Mesodermal cell (in vitro differentiated cells): ENCODE data around the gene MEIS1. TPM values are rescaled to one million over a fixed set of nuclear protein-coding genes. Genes with fewer than 3 reads are reported as not detected.
"Not testable (repeated sequence)": the region's sequence is repeated elsewhere in the genome, so short reads cannot be mapped to it uniquely, and the experiment has no call there.

ENCODE experiments used
- H3K27ac ChIP-seq: 2 replicates; pipeline ENCODE4 v1.7.0; 2013; ENCODE audit warnings: mild to moderate bottlenecking, low read depth, low read length, moderate library complexity; ENCODE audit not compliant: severe bottlenecking
- H3K36me3 ChIP-seq: 2 replicates; pipeline ENCODE4 v1.7.1; 2013; ENCODE audit warnings: mild to moderate bottlenecking, low read length, moderate library complexity; ENCODE audit not compliant: control insufficient read depth, insufficient read depth
- H3K4me1 ChIP-seq: one replicate; pipeline ENCODE4 v1.7.1; 2013; ENCODE audit warnings: mild to moderate bottlenecking, low read length; ENCODE audit not compliant: insufficient read depth, control insufficient read depth, poor library complexity, severe bottlenecking
- H3K4me3 ChIP-seq: 2 replicates; pipeline ENCODE4 v1.7.0; 2013; ENCODE audit warnings: low read length, control low read depth, mild to moderate bottlenecking; ENCODE audit not compliant: insufficient read depth, poor library complexity, severe bottlenecking; ENCODE audit errors: extremely low read depth
- H3K9me3 ChIP-seq: 2 replicates; pipeline ENCODE4 v1.7.1; 2013; ENCODE audit warnings: mild to moderate bottlenecking, low read length, moderate library complexity; ENCODE audit not compliant: control insufficient read depth
- WGBS, 2 experiments: methylation state at CpG; one replicate each; pipeline ENCODE4 v1.1.5; 2013; ENCODE audit warnings: missing lambda C conversion rate in 2 of 2; ENCODE audit not compliant: insufficient coverage in 2 of 2; 5-methylcytosine and 5-hydroxymethylcytosine counted together
- polyA plus RNA-seq, 2 experiments: library from polyadenylated mRNA; stranded (reverse); fragments of 50-300 nt; gene quantifications; one replicate each; pipeline ENCODE4 v1.2.3, GENCODE V29; 2013

MEIS1 gene
- 51.6 TPM for polyA plus RNA-seq (2013, experiment 1 of 2)
- polyA plus RNA-seq (2013, experiment 2 of 2) = 43.1 TPM

DNA sequence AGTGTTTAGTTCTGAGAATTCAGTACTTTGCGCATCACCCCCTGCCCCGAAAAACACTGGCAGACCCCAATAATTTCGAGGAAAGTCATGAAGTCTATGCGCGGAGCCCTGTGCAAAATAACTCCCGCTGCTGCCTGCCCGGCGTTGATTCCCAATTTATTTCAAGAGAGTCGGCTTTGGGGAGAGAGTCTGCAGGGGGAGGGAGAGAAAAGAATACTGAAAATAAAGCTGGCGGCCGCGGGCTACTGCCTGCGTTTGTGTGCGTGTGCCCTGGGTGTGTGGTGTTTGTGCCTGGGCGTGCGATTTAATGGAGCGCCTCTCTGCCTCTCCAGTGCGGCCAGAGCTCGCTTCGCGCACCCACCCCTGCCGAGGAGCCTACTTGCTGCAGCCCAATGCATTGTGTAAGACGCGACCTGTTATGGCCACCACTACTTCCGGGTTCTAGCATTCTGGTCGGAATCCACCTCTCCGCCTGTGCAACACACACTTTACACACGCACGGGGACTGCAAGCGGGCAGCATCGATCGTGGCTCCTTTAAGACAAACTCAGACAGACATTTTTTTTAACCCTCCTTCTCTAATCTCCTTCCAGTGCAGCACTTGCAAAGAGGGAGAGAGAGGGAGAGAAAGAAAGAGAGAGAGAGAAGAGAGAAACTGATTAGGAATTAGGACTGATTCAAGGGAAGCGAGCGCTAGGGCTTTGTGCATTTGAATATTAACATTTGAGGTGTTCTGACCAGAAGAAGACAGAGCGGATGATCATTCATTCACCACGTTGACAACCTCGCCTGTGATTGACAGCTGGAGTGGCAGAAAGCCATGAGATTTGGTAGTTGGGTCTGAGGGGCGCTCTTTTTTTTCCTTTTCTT lies at the start of gene MEIS1:
Gene MEIS1 (plus strand): TSS at position 447 of the 870 bp plus-strand sequence. CDS start 732 bp downstream, outside the sequence.
- WGBS, 2 experiments = 0% methylated on average over 28 to 31 of the region's 38 CpGs
- H3K9me3 ChIP-seq = no peaks in the 10 kb centered on the region
- H3K4me3 ChIP-seq = peak within 1 kb of the TSS; percentile 48
- H3K36me3 ChIP-seq = peaks cover 4% of the 10 kb centered on the region
- peaks cover 18% of the 10 kb centered on the region for H3K4me1 ChIP-seq
- H3K27ac ChIP-seq = peak within 1 kb of the TSS; percentile 96

DNA sequence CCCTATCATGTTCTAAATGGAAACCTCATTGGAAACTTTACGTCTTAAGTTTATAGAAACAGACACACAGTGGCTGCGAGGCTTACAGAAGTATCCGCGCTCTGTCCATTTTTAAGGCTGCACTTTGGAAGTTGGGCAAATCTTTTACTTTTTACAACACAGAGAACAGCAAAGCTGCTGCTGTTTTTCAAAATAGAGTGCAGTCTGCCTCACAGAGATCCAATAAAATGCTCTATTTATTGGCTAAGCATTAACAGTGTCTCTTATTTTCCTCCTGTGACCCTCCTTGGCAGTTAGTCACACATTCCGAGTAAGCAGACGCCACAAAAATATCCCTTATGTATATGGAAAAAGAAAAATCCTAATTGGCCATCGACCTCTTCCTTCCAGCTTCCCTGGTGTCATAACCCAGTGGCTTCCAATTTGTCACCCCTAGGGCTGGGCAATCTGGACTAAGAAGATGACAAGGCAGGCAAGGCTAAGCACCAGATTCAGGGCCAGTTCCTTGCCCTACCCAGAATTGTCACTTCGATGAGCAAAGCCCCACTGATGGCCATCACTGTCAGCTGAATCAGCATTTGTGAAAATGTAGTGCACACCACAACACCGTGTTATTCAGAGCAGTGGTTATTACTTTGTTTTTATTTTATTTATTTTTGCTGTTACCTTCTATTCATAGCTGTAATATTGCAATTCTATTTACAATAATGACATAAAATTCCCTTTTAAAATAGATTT lies 47.7 kb upstream of the MEIS1 start:
- Histone ChIP-seq H3K36me3 (no peaks in the 10 kb centered on the region), H3K4me1 (peaks cover 11% of the 10 kb centered on the region), H3K4me3 (no peak overlapping the region), H3K27ac (peak overlapping the region; percentile 6), H3K9me3 (peaks cover 8% of the 10 kb centered on the region)
- WGBS, 2 experiments = 92 to 95% methylated on average over 5 to 6 of the region's 9 CpGs

DNA sequence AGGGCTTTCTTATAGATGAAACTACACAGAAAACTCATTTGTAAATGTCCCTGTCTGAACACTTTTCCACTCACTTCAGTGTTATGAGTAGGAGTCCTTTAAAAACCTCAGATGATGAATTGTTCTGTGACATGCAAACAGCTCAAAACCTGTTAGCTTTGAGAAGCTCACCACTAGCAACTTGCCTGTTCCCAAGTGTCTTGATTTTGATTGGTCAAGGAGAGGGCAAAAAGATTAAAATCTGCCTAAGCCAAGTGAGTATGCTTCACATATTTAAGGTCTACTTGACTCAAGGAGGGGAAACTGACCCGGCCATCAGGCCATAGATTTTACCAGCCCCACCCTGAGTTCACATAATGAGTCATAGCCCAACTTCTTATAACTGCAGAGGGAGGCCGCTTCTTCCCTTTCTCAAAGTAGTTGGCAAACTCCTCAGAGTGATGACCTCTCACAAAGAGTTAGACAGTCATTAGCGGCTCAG lies 45.2 kb upstream of the MEIS1 start:
- Histone ChIP-seq H3K9me3 (peaks cover 8% of the 10 kb centered on the region), H3K27ac (peak overlapping the region; percentile 8), H3K36me3 (no peaks in the 10 kb centered on the region), H3K4me1 (peaks cover 11% of the 10 kb centered on the region), H3K4me3 (no peak overlapping the region)
- 60 to 95% methylated on average over 1 to 2 of the region's 3 CpGs for WGBS, 2 experiments

DNA sequence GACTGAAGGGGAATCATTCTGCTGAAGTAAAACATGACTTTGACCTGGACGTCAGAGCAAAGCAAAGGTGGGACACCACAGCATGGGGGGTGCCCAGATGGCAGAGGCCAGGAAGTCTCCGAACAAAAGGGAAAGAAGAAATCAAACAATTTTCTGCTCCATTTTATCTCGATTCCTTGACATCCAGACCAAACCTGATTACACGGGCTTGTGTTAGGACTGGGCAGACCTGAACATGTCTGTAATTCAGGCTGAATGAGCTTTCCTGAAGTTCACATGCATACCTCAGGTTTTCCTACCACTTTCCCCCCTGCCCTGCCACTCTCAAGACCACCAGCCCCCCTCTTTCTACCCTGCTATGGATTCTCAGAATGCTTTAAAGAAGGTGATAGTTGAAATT lies 44.8 kb upstream of the MEIS1 start:
- no peaks in the 10 kb centered on the region for H3K36me3 ChIP-seq
- WGBS, 2 experiments = 95 to 100% methylated on average over 3 to 4 of the region's 4 CpGs
- peaks cover 8% of the 10 kb centered on the region for H3K9me3 ChIP-seq
- no peak overlapping the region for H3K4me3 ChIP-seq
- H3K4me1 ChIP-seq = peaks cover 11% of the 10 kb centered on the region
- no peak overlapping the region for H3K27ac ChIP-seq

DNA sequence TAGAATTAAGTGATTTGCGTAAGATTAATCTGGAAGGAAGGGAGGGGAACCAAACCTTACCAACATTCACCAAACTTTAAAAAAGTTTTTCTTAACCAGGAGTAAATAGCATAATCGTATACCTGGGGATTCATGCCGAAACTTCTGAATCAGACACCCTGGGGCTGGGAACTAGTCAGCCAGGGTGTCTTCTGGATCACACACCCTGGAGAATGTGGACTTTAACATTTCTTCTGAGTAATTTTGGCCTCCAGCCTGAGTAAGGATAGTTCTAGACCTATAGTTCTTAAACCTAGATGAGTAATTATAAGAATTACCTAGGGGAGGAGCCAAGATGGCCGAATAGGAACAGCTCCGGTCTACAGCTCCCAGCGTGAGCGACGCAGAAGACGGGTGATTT lies 44.1 kb upstream of the MEIS1 start:
- Histone ChIP-seq H3K27ac (no peak overlapping the region), H3K4me3 (no peak overlapping the region)
- 95 to 100% methylated on average over 2 to 7 of the region's 9 CpGs for WGBS, 2 experiments

DNA sequence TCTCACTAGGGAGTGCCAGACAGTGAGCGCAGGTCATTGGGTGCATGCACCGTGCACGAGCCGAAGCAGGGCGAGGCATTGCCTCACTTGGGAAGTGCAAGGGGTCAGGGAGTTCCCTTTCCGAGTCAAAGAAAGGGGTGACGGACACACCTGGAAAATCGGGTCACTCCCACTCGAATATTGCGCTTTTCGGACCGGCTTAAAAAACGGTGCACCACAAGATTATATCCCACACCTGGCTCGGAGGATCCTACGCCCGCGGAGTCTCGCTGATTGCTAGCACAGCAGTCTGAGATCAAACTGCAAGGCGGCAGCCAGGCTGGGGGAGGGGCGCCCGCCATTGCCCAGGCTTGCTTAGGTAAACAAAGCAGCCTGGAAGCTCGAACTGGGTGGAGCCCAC lies 43.7 kb upstream of the MEIS1 start:
- peaks cover 11% of the 10 kb centered on the region for H3K4me1 ChIP-seq
- H3K36me3 ChIP-seq, H3K27ac ChIP-seq, H3K4me3 ChIP-seq, H3K9me3 ChIP-seq: not testable (repeated sequence)
- WGBS, 2 experiments = 64% methylated on average over 3 of the region's 22 CpGs; no CpG with 5 or more reads in 1 of the 2 experiments

More for the DNA sequence above, 44.1 kb upstream of the MEIS1 start:
- peaks cover 8% of the 10 kb centered on the region for H3K9me3 ChIP-seq
- no peaks in the 10 kb centered on the region for H3K36me3 ChIP-seq
- H3K4me1 ChIP-seq = peaks cover 11% of the 10 kb centered on the region

DNA sequence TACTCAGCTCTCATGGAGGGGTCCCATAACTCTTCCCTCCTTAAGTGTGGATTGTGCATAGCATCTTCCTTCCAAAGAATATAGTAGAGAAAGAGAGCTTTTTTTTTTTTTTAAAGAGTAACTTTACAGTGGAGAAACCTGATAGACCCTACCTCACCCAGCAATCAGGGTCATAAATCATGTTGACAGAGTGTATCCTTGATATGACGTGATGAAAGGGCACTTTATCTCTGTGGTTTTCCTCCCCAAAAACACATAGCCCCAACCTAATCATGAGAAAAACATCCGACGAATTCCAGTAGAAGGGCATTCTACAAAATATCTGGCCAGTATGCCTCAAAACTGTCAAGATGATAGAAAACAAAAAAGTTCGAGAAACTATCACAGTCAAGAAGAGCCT lies 29.5 kb upstream of the MEIS1 start:
- Histone ChIP-seq H3K27ac (no peak overlapping the region), H3K4me1 (no peaks in the 10 kb centered on the region), H3K36me3 (no peaks in the 10 kb centered on the region), H3K9me3 (peaks cover 5% of the 10 kb centered on the region), H3K4me3 (no peak overlapping the region)
- WGBS, 2 experiments = 60 to 100% methylated on average over 1 to 2 of the region's 4 CpGs

DNA sequence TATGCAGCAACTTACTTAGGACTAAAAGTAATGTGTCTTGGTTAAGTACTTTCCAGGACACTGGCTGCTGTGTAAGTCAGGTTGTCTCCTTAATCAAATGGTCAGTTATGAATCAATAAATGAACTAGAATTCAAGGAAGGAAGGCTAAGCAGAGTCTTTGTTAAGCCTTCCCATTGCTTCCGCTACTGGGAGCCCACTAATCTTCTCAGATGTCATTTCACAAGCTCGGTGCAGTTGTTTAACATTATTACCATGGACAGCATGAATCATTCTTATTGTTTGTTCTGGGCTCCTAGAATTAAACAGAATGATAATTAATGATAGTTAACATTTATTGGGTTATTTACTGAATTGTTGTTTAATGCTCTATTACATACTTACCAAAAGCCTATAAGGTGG lies 26.0 kb upstream of the MEIS1 start:
- H3K36me3 ChIP-seq = no peaks in the 10 kb centered on the region
- H3K9me3 ChIP-seq = no peaks in the 10 kb centered on the region
- H3K27ac ChIP-seq = no peak overlapping the region
- no peak overlapping the region for H3K4me3 ChIP-seq
- 80 to 83% methylated on average over 1 of the region's 2 CpGs for WGBS, 2 experiments
- H3K4me1 ChIP-seq = peaks cover 8% of the 10 kb centered on the region

DNA sequence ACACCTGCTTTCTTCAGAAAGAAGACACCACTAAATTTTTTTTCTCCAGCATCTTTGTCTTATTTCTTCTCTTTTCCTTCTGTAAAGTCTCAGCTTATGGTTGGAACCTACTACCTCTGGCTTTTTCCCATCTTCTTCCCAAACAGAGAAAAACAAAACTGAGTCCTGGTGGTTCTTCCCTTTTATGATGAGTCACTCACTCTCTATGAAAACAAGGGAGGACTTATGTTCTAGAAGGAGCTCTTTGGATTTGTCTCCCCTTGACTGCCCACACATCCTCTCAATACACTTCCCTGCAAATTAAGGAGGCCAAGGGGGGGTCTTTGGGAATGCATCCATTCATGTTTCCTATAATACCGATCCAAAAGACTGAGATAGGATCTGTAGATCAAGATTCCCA lies 22.1 kb upstream of the MEIS1 start:
- Histone ChIP-seq H3K4me1 (peaks cover 8% of the 10 kb centered on the region), H3K36me3 (no peaks in the 10 kb centered on the region), H3K27ac (no peak overlapping the region), H3K9me3 (no peaks in the 10 kb centered on the region), H3K4me3 (no peak overlapping the region)
- WGBS, 2 experiments = no CpG with 5 or more reads among the region's 1 CpG

DNA sequence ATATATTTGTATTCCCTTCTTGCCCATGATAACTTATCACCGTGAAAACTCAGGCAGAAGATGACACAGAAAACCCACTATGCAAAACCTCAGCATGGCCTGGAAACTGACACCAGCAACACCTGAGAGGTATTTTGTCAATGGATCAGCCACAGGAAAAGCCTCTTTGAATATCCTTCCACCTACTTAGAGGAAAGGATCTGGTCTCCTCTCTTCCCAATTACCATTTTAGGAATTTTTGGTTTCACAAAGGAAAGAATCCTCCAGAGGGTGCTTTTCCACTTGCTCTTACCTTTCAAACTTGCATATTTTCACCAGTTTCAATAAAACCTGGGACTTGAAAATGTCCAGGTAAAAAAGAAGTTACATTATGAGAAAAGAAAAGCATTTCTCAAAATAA lies 20.0 kb upstream of the MEIS1 start:
- H3K27ac ChIP-seq = no peak overlapping the region
- no peak overlapping the region for H3K4me3 ChIP-seq
- no CpG with 5 or more reads among the region's 1 CpG for WGBS, 2 experiments
- H3K9me3 ChIP-seq = no peaks in the 10 kb centered on the region
- no peaks in the 10 kb centered on the region for H3K36me3 ChIP-seq
- peaks cover 8% of the 10 kb centered on the region for H3K4me1 ChIP-seq
